ENCODE data around the gene CD226. TPM values are rescaled to one million over a fixed set of nuclear protein-coding genes. Genes with fewer than 3 reads are reported as not detected.

Gene CD226
- total and polyA plus RNA-seq, 2 of the 4 experiments (the other 2 are of a cell fraction): 0.29 to 1.1 TPM

DNA sequence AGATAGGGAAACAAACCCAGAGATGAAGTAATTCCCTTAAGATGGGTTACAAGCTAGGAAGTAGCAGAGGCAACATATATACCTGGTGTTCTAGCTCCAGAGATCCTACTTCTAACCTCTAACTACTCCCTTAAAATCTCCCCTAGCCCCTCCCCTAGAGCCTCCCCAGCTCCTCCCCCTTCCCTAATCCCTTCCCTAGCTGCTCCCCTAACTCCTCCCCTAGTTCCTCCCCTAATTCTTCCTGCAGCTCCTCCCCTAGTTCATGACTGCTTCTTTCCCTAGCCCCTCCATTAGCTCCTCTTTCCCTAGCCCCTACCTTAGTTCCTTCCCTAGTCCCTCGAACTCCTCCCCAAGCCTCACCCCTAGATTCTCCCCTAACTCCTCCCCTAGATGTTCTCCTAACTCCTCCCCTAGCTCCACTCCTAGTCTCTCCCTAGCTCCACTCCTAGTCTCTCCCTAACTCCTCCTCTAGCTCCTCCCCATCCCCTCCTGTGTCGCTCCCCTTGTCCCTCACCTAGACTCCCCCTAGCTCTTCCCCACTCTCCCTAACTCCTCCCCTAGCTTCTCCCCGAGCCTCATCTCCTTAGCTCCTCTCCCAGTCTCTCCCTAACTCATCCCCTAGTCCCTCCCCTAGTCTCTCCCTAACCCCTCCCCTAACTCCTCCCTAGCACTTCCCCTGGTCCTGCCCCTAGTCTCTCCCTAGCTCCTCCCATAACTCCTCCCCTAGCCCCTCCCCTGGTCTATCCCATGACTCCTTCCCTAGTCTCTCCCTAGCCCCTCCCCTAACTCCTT is 108.9 kb downstream of the CD226 start:
- no peak overlapping the region for H4K5ac ChIP-seq (ENCODE audit: low read depth, low read length)
- H2AFZ ChIP-seq (replicated peaks; ENCODE audit: low read length, poor library complexity): peak overlapping the region; percentile 5
- no peak overlapping the region for H3K56ac ChIP-seq (ENCODE audit: extremely low read depth, insufficient read depth, low read length)
- no peaks in the 10 kb centered on the region for H3K27me3 ChIP-seq (ENCODE audit: control insufficient read depth, insufficient read depth, low read length)
- BruUV-seq (replicated peaks): no TSS peak
- no peak overlapping the region for H3K4me2 ChIP-seq (ENCODE audit: low read depth, low read length)
- in situ Hi-C loops (cut with MboI; ENCODE audit: low sequenced_read_pairs): no loop called here
- CTCF ChIA-PET: interaction anchor here (0.6 kb wide), 1 partner anchor 1824 kb away, joined by 3 read pairs; no protein-coding TSS in a partner anchor
- POLR2A ChIA-PET (ENCODE audit: unreplicated experiment): no interaction called here
- peaks cover 6% of the 10 kb centered on the region for H3K9me1 ChIP-seq (ENCODE audit: insufficient read depth, low read length)
- H2BK15ac ChIP-seq (ENCODE audit: low read depth, low read length): peak overlapping the region; percentile 33; the same call in 1 of the 3 replicates
- H4K20me1 ChIP-seq (ENCODE audit: insufficient read depth, low read length): no peaks in the 10 kb centered on the region
- H2AK9ac ChIP-seq (replicated peaks; ENCODE audit: low read depth, low read length, poor library complexity): no peak overlapping the region
- H2BK120ac ChIP-seq (ENCODE audit: low read depth, low read length): no peak overlapping the region
- H3K79me1 ChIP-seq (ENCODE audit: low read depth in 1 of 2, low read length in 2 of 2): no peaks in the 10 kb centered on the region
- no peak overlapping the region for H3K9ac ChIP-seq (ENCODE audit: low read depth, low read length)
- H2BK20ac ChIP-seq (ENCODE audit: low read depth, low read length): no peak overlapping the region
- H3K18ac ChIP-seq (ENCODE audit: low read depth, low read length): no peak overlapping the region; the same call in 1 of the 2 replicates
- no peak overlapping the region for H3K4ac ChIP-seq (ENCODE audit: low read depth, low read length)
- intact Hi-C loops (cut with micrococcal nuclease): no loop called here
- 83% methylated on average over 1 of the region's 3 CpGs; no CpG with 5 or more reads in 1 of the 2 experiments for whole genome bisulfite sequencing, 2 experiments (ENCODE audit: extremely low coverage in 2 of 2, insufficient read length in 1 of 2)
- peak overlapping the region; percentile 1; the same call in 1 of the 2 replicates for H3K14ac ChIP-seq (replicated peaks; ENCODE audit: low read depth, low read length)
- H3K23ac ChIP-seq (ENCODE audit: low read depth, low read length): no peak overlapping the region
- no peak overlapping the region for H2BK5ac ChIP-seq (ENCODE audit: low read depth, low read length, poor library complexity, severe bottlenecking)
- no peaks in the 10 kb centered on the region for H3K9me3 ChIP-seq (ENCODE audit: control insufficient read depth, insufficient read depth, low read length)
- H4K91ac ChIP-seq (ENCODE audit: insufficient read depth, low read depth, low read length): no peak overlapping the region; the same call in none of the 2 replicates
- H3K36me3 ChIP-seq (ENCODE audit: control insufficient read depth, insufficient read depth, low read length): no peaks in the 10 kb centered on the region
- H2AK5ac ChIP-seq (ENCODE audit: low read depth, low read length): peak overlapping the region; percentile 24; the same call in 1 of the 2 replicates
- H3K4me1 ChIP-seq (ENCODE audit: control insufficient read depth, insufficient read depth, low read length): peaks cover 9% of the 10 kb centered on the region
- H3K4me3 ChIP-seq (ENCODE audit: insufficient read depth, low read depth, low read length): no peak overlapping the region
- no peak for DNase-seq
- no peak for ATAC-seq (ENCODE audit: low read depth)
- no peak overlapping the region for H4K8ac ChIP-seq (ENCODE audit: low read depth in 2 of 2, low read length in 2 of 2)
- TF ChIP-seq MAFK (IDR thresholded peaks at IDR 0.05; ENCODE audit: low read depth, low read length) (no peak), RFX5 (IDR thresholded peaks at IDR 0.05; ENCODE audit: low read depth, low read length) (no peak), MXI1 (IDR thresholded peaks at IDR 0.05; ENCODE audit: borderline replicate concordance, low read depth, low read length) (no peak), POLR2A (IDR thresholded peaks at IDR 0.05; ENCODE audit: low read depth, low read length) (no peak), MAZ (IDR thresholded peaks at IDR 0.05; ENCODE audit: borderline replicate concordance, low read depth, low read length) (no peak), CEBPB (IDR thresholded peaks at IDR 0.05; ENCODE audit: low read depth, low read length) (no peak), BHLHE40 (IDR thresholded peaks at IDR 0.05; ENCODE audit: low read depth, low read length) (no peak), ELK1 (IDR thresholded peaks at IDR 0.05; ENCODE audit: borderline replicate concordance, low read depth, low read length) (no peak), CHD1 (IDR thresholded peaks at IDR 0.05; ENCODE audit: low read depth, low read length) (no peak), FOS (IDR thresholded peaks at IDR 0.05; ENCODE audit: low read depth, low read length) (no peak)
- TF ChIP-seq, protein P1, sequence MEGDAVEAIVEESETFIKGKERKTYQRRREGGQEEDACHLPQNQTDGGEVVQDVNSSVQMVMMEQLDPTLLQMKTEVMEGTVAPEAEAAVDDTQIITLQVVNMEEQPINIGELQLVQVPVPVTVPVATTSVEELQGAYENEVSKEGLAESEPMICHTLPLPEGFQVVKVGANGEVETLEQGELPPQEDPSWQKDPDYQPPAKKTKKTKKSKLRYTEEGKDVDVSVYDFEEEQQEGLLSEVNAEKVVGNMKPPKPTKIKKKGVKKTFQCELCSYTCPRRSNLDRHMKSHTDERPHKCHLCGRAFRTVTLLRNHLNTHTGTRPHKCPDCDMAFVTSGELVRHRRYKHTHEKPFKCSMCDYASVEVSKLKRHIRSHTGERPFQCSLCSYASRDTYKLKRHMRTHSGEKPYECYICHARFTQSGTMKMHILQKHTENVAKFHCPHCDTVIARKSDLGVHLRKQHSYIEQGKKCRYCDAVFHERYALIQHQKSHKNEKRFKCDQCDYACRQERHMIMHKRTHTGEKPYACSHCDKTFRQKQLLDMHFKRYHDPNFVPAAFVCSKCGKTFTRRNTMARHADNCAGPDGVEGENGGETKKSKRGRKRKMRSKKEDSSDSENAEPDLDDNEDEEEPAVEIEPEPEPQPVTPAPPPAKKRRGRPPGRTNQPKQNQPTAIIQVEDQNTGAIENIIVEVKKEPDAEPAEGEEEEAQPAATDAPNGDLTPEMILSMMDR (conservative IDR thresholded peaks at IDR 0.05; ENCODE audit: low read depth, low read length): no peak
- dilution Hi-C loops (cut with HindIII; ENCODE audit: low sequenced_read_pairs, unreplicated experiment): no loop called here
- H3K27ac ChIP-seq (ENCODE audit: insufficient read depth, low read length): no peak overlapping the region

All from IMR-90 (cell line).